NCI-H1694 treated with DMSO at 0.1 percent for 48 hours (cell line): ENCODE results near the gene RAP2A.
A peak's percentile ranks its signal among the peaks of the same experiment; 100 is the strongest.

Experiments used
- DNase-seq: peaks from one replicate; lab custom pipeline; 2025; lab: John Stamatoyannopoulos, UW

Gene RAP2A

DNA sequence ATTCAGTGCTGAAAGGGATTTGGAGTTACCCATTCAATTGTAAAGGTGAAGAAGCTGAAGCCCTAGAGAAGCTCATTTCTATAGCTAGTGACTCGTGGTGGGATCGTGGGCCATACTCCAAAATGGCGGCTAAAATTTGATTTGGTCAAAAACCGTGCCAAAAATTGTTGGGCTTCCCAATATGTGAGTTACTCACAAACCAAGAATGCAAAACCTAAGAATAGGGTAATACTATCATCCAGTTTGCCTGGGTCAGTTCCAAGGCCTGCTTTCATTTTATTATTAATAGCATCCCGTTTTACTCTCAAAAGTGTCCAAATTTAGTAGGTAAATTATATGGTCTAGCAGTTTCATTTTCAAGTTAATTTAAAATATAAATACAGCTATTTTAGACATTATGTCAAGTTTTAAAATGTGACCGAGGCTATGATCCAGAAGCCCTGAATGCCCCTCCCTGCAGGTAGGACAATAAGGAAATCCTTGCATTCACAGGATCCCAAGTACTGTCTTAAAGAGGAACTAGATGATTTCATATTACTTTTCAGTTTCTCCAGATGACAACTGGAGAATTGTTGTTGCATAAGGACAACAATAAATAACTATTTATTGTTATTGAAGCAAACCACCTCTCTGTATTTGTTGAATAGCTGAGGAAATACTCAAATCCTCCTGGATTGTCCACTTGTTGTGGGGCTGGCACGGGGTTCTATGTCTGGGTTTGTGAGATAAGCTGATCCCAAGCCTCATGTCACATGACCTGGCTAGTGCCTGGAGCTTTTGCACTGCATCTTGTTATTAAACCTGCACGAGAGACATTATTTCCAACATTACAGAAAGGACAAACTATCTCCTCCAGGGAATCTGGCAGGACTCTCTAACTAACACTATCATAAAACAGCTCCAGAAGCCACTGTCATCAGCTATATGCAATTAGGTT is 11.6 kb upstream of the RAP2A start:
- no peak for DNase-seq

DNA sequence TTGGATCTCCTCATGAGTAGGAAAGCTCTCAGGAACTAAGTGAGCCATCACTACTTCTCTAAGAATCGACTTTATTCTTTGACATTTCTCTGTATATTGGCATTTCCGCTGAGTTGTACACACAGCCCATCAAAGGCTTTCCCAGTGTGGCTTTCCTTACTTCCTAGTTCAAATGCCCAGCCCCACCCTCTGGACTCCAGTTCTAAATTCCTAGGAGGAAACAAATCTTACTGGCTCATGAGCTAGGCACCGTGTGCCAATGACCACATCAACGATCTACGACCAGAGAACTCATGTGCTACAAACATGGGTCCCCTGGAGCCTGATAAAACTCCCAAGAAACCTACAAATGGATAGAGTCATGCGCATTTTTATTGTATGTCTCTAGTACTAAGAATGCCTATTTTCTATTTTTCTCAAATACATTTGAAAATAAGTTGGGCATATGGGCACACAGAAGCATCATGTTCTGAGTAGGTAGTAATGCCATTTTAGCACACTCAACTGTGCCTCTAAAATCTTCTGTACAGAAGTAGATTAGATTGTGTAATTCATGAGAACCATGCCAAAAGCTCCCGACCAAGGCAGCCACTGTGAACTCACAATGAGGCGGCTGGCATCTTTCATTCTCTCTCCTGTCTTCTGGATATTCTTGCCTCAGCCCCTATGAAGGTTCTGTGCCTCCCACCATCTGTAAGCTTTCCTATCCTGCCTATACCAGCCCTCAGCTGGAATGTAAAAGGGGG is 10.5 kb upstream of the RAP2A start:
- DNase-seq = no peak

DNA sequence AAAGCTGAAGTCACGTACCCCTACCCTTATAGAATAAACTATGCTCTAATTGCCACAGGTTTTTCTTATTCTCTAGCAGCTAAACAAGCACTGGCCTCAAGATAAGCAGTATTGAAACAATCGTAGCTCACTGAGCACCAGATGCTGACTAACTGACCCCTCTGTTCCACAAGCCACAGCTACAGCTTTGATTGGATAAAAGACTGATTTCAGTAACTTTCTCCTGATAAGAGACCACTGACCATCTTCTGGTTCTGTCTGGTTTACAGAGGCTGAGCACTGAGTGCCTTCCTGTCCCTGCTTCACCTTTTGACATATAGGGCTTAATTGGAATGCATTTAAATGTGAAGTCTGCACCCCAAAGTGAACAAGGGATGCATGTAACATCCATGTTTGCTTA is 8.4 kb upstream of the RAP2A start:
- DNase-seq = no peak

GRCh38 chr13:97426695-97427094 is 7.3 kb upstream of the RAP2A start:
- DNase-seq = no peak

- DNase-seq = no peak
These were observed 4.3 kb upstream of the RAP2A start for GRCh38 chr13:97429681-97430081.

DNA sequence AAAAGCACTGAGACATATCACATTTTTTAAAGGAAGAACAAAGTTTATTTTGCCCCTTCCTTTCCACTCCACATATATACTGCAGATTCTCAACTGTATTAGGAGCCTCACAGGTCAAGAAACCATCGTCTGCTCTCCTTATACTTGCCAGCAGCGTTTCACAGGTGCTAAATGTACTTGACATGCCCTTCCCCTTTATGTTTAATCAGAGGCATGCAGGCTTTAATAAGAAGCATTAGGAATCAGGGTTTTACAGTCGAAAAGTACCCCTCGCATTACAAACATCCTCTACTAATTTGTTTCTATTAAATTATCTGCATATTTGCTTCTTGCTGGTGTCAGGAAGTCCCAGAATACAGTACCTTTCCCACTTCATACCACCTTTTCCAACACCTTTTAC is 3.7 kb upstream of the RAP2A start:
- DNase-seq = no peak

DNA sequence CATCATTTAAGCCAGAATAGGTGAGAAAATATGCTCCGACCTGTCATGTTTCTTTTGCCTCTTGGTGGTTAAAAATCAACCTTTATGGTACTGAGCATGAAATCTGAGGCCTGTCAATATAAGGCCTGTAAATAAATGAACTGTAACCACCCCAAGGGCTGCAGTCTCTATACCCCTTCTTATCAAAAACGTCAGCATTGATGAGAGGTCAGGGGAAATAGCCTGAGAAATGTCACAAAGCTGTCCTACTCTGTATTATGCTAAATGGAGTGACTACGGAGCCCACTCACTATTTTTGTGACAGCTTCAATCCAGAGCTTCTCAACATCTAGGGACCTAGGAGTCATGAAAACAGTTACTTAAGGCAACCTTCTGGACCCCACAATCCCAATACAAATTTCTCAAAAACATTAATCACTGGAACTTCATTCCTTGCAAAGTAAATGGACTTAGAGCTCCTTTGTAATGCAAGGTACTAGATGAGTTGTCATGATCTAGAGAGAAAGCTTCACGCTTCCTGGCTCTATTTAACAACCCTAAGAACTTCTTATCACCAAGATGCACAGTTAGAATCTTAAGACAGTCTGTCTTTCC is 2.7 kb upstream of the RAP2A start:
- no peak for DNase-seq

GRCh38 chr13:97432232-97432916 is 1.6 kb upstream of the RAP2A start:
- DNase-seq = no peak

GRCh38 chr13:97432917-97433726 is 847 bp upstream of the RAP2A start:
- peak; percentile 99 for DNase-seq

DNA sequence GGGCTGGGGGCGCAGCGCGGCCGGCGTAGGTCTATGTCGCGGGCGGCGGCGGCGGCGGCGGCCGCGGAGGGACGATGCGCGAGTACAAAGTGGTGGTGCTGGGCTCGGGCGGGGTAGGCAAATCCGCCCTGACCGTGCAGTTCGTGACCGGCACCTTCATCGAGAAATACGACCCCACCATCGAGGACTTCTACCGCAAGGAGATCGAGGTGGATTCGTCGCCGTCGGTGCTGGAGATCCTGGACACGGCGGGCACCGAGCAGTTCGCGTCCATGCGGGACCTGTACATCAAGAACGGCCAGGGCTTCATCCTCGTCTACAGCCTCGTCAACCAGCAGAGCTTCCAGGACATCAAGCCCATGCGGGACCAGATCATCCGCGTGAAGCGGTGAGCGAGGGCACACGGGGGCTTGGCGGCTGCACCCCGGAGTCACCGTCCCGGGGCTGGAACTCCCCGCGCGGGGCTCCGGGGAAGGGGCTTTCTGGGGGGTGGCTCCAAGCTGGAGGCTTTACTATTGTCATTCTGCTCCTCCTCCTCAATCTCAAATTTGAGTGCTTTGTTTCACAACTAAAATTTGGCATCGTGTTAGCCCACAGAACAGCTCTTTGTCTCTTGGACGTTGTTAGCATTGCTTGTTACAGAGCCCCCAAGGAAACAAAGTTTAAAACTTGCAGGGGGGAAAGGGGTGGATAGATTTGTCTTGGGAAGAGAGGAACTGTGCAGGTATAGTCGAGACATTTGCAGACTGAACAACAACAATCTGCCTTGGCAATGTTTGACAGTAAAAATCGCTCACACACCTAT is 630 bp downstream of the RAP2A start:
- peak; percentile 46 for DNase-seq

- DNase-seq = no peak
These were observed 1.4 kb downstream of the RAP2A start for GRCh38 chr13:97435323-97435722.

DNA sequence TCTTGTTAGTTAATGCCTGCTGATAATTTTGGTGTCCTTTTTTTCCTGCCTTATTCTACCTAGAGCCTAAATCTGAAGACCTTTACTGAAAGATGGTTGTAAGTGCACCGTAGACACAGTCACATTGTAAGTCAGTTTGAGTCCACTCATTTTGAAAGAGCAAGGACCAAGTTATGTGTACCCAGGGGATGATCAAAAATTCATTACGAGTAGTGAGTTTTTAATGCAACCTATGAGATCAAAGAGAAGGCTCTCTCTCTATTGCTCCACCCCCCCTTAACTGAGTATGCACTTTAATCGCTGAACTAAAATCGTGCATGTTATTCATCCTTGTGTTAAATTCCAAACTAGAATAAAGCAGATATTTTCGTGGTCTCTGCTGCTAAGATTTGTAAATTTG is 1.8 kb downstream of the RAP2A start:
- no peak for DNase-seq

- DNase-seq = no peak
These were observed 2.9 kb downstream of the RAP2A start for GRCh38 chr13:97436845-97437244.

DNA sequence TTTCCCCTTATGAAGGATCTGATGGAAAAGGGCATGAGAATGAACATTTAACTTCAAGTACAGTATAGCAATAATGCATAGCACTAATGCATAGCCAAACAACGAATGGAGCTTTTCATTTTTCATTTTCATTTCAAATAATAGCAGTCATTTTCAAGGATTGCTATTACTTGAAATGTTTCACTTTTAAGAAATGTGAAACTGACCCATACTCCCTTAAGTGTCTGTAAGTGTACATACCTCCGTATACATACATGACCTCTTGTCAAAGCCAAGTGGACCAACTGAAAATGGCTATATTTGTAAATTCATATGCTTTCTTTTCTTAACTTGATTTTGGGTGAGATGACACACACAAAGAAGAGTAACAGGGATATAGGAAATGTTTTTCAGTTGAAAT is 3.8 kb downstream of the RAP2A start:
- no peak for DNase-seq

GRCh38 chr13:97438856-97439595 is 5.1 kb downstream of the RAP2A start:
- no peak for DNase-seq

DNA sequence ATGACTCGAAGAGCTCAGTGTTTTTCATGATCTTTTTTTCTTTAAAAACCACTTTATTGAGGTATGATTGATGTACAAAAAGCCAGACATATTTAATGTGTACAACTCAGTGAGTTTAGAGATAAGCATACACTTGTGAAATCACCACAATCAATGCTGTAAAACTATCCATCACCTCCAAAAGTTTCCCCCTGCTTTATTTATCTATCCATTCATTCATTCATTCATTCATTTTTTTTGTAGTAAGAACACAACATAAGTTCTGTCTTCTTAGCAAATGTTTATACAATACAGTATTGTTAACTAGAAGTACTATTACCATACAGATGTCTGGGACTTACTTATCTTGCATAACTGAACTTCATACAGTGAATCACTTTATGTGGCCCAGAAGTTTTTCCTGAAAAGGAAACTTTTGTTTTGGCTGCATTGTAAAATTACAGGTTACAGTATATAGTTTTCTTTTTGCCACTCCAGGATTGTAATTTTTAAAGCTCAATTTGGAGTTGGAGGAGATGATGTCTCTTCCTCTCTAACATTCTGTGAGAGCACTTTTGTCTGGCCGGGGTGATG is 6.7 kb downstream of the RAP2A start:
- DNase-seq = no peak

DNA sequence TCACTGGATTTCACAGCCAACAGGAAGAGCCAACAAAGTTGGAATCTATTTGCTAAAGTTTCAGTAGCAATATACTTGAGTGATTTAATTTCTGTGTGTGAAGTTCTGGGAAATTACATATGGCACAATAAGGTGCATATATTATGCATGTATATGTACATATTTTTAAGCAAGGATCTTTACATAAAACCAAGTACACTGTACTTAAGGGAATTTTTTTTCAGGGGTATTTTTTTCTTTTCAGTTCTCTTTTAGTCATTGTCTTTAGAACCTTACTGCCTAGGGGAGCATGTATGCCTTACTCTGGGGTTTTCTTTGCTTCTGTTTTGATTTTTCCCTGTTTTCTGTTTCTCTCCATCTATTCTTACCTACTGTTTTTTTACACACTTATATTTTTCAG is 7.4 kb downstream of the RAP2A start:
- no peak for DNase-seq

DNA sequence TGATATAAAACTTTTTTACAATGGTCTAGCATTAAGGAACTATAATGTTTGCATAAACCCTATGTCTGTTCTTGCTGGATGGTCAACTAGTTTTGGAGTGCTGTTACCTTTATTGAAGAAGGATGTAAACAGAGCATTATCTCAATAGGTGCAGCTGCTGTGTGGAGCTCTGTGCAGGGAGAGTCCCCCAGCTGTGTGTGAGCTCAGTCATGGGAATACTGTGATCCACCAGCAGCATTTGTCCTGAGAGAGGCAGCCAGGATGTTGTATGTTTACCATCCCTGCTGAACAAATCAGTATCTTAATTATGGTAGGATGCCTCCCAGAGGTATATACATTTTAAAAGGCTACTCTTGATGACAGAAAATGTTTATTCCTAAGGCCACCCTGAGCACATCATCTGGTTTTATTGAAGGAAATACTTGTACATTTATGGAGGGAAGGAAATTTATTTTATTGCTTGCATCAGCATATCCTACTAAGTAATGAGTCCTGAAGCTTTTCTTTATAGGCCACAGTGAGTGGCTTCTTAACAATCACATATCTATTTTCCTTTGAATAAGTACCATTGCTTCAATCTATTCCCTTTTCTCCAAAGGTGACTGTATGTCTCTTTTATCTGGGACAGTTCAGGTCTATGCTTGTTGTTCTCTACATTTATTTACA is 11.7 kb downstream of the RAP2A start:
- DNase-seq = no peak

- no peak for DNase-seq
These were observed 12.5 kb downstream of the RAP2A start for GRCh38 chr13:97446448-97446847.
